K562 treated with DMSO at 1 percent for 24 hours (cell line): ENCODE measurements around the gene S100B. TPM values are rescaled to one million over a fixed set of nuclear protein-coding genes. Genes with fewer than 3 reads are reported as not detected.

Source experiments
- total RNA-seq: library from RNA; unstranded; fragments of 300-600 nt; gene quantifications from 2 replicates; pipeline ENCODE4 v1.2.3, GENCODE V29; 2022; ENCODE audit warnings: low read depth; ENCODE audit not compliant: insufficient read depth

Gene S100B
- not detected in 2 replicates for total RNA-seq

GRCh38 chr21:46604975-46605766 is at the start of gene S100B:
S100B (minus strand) TSS chr21:46605082; CDS start chr21:46602415, 2,667 bp downstream.

DNA sequence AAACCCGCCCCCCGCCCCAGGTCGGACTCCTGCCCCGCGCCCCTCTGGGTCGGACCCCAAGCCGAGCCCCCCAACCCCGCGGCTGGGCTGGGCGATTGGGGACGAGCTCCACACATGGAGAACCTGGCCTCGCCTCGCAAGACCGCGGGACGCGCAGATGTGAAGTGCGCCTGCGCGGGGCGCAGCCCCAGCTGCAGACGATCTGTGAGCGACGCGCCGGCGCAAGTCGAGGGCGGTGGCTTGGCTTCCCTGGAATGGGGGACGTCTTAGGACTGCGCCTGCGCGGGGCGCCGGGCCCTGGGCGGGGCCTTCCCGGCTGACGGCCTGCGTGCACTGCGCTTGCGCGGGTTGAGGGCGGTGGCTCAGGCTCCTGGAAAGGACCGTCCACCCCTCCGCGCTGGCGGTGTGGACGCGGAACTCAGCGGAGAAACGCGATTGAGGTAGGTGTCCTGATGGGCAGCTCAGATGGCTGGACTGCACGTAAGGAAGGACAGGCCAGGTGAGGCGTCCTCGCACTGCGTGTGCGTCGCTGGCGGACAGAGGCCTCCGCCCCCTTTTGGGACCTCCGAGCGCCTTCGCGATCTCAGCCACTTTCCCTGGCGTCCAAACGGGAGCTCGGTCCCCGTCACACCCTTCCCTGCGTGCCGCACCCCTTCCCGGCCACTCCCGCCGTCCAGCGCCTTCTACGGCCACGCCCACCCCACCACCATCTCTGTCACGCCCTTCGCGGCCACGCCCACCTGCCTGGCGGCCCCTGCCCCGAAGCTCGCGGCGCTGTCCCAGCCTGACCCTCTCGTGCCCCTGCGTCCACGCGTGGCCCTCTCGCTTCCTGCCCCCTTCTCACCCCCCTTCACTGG is 30.7 kb upstream of the S100B start, which contains the start of gene PRMT2:
PRMT2 (plus strand) TSS at position 351 of the 857 bp plus-strand sequence. CDS start 1,278 bp downstream, outside the sequence.

Other genes with a start within 250 kb of the S100B start
- gene DIP2A, start 146.2 kb downstream of the S100B start, total RNA-seq = 20.0 and 24.7 TPM in 2 replicates
- 134 and 137 TPM in 2 replicates for gene PRMT2, start 30.6 kb upstream of the S100B start, total RNA-seq